ENCODE measurements around the gene CHAMP1.
"Not testable (repeated sequence)": the region's sequence is repeated elsewhere in the genome, so short reads cannot be mapped to it uniquely, and the experiment has no call there.

CHAMP1 gene

DNA sequence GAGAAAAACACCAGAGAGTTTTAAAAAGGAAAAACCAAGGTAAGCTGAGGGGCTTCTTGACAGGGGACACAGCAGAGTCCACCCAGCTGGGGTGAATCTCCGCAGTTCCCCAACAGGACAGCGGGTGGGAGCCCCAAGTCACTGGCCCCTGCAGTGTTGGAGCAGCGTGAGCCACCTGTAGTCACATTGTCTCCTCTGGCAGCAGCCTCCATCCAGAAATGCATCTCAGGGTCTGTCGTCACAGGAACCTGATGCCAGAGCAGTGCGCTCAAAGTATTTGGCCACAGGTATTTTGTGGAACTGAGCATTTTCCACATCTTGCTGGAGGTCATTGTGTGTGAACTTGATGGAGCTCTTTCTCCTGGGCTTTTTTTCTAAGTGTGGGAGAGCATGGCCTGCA is 24.7 kb downstream of the CHAMP1 start:
- no peaks in the 10 kb centered on the region for H3K9me3 ChIP-seq (ENCODE audit: control insufficient read depth, low read length)
- H3K4me2 ChIP-seq (ENCODE audit: low read length), result no peak overlapping the region
- H3K9ac ChIP-seq, result no peak overlapping the region
- no peaks in the 10 kb centered on the region for H3K27me3 ChIP-seq (ENCODE audit: control insufficient read depth, insufficient read depth, low read length)
- no peak overlapping the region for H3K4me3 ChIP-seq (ENCODE audit: low read depth, low read length)
- H3K79me2 ChIP-seq, result no peaks in the 10 kb centered on the region
- TF ChIP-seq, protein P1, sequence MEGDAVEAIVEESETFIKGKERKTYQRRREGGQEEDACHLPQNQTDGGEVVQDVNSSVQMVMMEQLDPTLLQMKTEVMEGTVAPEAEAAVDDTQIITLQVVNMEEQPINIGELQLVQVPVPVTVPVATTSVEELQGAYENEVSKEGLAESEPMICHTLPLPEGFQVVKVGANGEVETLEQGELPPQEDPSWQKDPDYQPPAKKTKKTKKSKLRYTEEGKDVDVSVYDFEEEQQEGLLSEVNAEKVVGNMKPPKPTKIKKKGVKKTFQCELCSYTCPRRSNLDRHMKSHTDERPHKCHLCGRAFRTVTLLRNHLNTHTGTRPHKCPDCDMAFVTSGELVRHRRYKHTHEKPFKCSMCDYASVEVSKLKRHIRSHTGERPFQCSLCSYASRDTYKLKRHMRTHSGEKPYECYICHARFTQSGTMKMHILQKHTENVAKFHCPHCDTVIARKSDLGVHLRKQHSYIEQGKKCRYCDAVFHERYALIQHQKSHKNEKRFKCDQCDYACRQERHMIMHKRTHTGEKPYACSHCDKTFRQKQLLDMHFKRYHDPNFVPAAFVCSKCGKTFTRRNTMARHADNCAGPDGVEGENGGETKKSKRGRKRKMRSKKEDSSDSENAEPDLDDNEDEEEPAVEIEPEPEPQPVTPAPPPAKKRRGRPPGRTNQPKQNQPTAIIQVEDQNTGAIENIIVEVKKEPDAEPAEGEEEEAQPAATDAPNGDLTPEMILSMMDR (IDR thresholded peaks at IDR 0.05), result no peak
- no peak overlapping the region for H2AFZ ChIP-seq
- no peaks in the 10 kb centered on the region for H3K4me1 ChIP-seq
- no peaks in the 10 kb centered on the region for H3K36me3 ChIP-seq (ENCODE audit: control insufficient read depth, insufficient read depth, low read length)
- H3K27ac ChIP-seq, result no peak overlapping the region

DNA sequence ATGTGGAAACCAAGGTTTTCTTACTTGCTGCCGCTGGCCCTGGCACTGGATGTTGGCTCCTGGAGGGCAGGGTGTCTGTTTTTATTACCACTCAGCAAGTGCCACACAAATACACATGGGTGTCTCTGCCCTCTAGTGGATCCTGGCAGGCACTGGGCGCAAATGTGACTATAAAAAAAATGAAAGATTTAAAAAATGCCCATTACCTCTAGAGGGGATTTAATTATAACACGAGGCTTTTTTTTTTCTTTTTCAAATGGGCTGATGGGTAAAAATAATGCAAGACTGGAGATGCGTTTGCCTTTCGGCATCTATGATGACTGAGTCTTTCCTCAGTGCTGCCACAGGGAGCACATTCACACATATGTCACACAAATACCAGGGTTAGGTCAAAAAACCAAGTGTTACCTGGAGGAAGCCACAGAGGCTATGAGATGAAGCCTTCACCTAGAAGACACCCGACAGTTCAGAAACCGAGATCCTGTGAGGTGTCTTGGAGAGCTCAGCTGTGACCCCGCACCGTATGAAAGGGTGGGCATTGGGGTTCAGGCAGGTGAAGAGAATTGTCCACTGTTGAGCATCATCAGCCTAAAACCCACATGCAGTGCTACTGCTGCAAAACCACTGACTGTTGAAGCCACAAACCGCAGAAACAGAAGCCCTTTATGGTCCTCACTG is 25.7 kb downstream of the CHAMP1 start:
- TF ChIP-seq, protein P1 (IDR thresholded peaks at IDR 0.05), result peak; percentile 44
- Histone ChIP-seq H3K79me2 (no peaks in the 10 kb centered on the region), H3K27me3 (ENCODE audit: control insufficient read depth, insufficient read depth, low read length) (no peaks in the 10 kb centered on the region), H3K9ac (no peak overlapping the region), H3K27ac (no peak overlapping the region), H3K4me2 (ENCODE audit: low read length) (no peak overlapping the region), H3K9me3 (ENCODE audit: control insufficient read depth, low read length) (no peaks in the 10 kb centered on the region), H3K4me3 (ENCODE audit: low read depth, low read length) (no peak overlapping the region), H2AFZ (no peak overlapping the region), H3K36me3 (ENCODE audit: control insufficient read depth, insufficient read depth, low read length) (no peaks in the 10 kb centered on the region), H3K4me1 (no peaks in the 10 kb centered on the region)

DNA sequence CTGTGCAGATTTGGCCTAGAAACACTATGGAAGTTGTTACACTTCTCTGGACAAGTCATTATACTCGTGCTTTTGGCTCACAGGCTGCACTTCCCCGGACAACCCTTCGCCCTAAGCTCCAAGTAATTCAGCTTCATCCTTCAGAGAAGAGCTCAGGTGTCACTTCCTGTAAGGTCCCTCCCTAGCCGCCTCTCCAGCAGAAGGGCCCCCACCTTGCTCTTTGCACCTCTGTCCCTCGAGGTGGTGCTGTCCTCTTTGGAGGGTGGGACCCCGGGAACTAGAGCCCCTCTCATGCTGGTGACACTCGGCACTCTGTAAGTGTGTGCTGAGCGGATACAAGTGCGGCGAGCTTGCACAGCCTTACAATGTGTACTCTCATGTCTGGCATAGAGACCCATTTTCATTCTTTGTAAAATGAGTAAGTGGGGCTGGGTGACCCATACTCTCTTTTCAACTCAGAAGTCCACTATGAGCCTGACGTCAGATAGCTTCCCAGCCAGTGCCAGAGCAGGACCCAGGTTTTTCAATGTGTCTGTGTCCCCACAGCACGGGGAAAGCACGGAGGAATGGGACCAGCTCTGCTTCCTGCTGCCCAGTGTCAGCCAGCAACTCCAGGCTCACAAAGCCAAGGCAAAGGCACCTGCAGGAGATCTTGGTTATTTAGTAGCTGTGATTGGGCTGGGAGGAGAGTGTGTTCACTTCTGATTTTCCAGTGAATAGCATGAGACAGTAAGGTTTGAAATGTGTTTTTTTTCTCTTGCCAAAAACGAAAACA is 26.9 kb downstream of the CHAMP1 start:
- Histone ChIP-seq H2AFZ (no peak overlapping the region), H3K36me3 (ENCODE audit: control insufficient read depth, insufficient read depth, low read length) (no peaks in the 10 kb centered on the region), H3K4me3 (ENCODE audit: low read depth, low read length) (no peak overlapping the region), H3K9me3 (ENCODE audit: control insufficient read depth, low read length) (no peaks in the 10 kb centered on the region), H3K4me2 (ENCODE audit: low read length) (no peak overlapping the region), H3K4me1 (no peaks in the 10 kb centered on the region), H3K79me2 (no peaks in the 10 kb centered on the region), H3K27me3 (ENCODE audit: control insufficient read depth, insufficient read depth, low read length) (no peaks in the 10 kb centered on the region), H3K9ac (no peak overlapping the region), H3K27ac (no peak overlapping the region)
- TF ChIP-seq, protein P1 (IDR thresholded peaks at IDR 0.05), result no peak

DNA sequence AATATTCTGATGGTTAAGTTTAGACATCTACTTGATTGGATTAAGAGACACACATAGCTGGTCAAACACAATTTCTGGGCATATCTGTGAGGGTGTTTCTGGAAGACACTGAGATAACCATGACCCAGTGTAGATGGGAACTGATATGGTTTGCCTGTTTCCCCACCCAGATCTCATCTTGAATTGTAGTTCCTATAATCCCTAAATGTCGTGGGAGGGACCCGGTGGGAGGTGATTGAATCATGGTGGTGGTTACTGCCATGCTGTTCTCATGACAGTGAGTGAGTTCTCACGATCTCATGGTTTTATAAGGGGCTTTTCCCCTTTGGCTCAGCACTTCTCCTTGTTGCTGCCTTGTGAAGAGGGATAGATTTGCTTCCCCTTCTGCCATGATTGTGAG is 33.0 kb downstream of the CHAMP1 start:
- not testable (repeated sequence) for H3K27me3 ChIP-seq (ENCODE audit: control insufficient read depth, insufficient read depth, low read length); H3K9me3 ChIP-seq (ENCODE audit: control insufficient read depth, low read length); H3K9ac ChIP-seq; H3K27ac ChIP-seq; H3K36me3 ChIP-seq (ENCODE audit: control insufficient read depth, insufficient read depth, low read length); H3K79me2 ChIP-seq; H2AFZ ChIP-seq; H3K4me2 ChIP-seq (ENCODE audit: low read length); H3K4me1 ChIP-seq; H3K4me3 ChIP-seq (ENCODE audit: low read depth, low read length)

DNA sequence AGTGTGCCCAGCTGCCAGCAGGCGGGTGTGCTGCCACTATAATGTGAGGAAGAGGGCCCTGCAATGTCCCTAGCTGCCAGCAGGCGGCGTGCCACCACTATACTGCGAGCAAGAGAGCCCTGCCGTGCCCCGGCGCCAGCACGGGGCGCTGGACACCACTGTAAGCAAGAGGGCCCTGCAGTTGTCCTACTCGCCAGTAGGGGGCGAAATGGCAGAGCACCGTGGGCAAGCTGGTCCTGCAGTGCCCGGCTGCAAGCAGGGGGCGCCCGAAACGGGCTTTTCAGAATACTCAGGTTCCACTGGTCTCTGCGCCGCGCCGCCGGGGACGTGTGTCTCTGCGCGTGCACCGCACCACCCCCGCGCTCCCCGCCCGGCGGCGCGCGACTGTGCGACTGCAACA is 38.5 kb downstream of the CHAMP1 start:
- H3K27ac ChIP-seq; H3K4me1 ChIP-seq; H2AFZ ChIP-seq; H3K27me3 ChIP-seq (ENCODE audit: control insufficient read depth, insufficient read depth, low read length); H3K79me2 ChIP-seq; H3K9me3 ChIP-seq (ENCODE audit: control insufficient read depth, low read length); H3K36me3 ChIP-seq (ENCODE audit: control insufficient read depth, insufficient read depth, low read length); H3K4me3 ChIP-seq (ENCODE audit: low read depth, low read length); H3K9ac ChIP-seq; H3K4me2 ChIP-seq (ENCODE audit: low read length): not testable (repeated sequence)

DNA sequence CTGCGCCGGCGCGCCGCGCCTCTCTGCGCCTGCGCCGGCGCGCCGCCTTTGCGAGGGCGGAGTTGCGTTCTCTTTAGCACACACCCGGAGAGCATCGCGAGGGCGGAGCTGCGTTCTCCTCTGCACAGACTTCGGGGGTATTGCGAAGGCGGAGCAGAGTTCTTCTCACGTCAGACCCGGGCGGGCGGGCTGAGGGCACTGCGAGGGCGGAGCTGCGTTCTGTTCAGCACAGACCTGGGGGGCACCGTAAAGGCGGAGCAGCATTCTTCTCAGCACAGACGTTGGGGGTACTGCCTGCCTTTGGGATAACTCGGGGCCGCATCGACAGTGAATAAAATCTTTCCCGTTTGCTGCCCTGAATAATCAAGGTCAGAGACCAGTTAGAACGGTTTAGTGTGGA is 39.1 kb downstream of the CHAMP1 start:
- not testable (repeated sequence) for H3K9me3 ChIP-seq (ENCODE audit: control insufficient read depth, low read length); H3K9ac ChIP-seq; H3K4me1 ChIP-seq; H3K36me3 ChIP-seq (ENCODE audit: control insufficient read depth, insufficient read depth, low read length); H3K79me2 ChIP-seq; H3K4me2 ChIP-seq (ENCODE audit: low read length); H3K27ac ChIP-seq; H3K27me3 ChIP-seq (ENCODE audit: control insufficient read depth, insufficient read depth, low read length); H3K4me3 ChIP-seq (ENCODE audit: low read depth, low read length); H2AFZ ChIP-seq
